IMR-90 (cell line): ENCODE data around the gene TMEM200C. TPM values are rescaled to one million over a fixed set of nuclear protein-coding genes. Genes with fewer than 3 reads are reported as not detected.

Experiments used
- ATAC-seq: fragments of 200-7000 bp; cut with Tn5 transposase; 2 replicates; pipeline ENCODE4 v1.9.1; 2020; ENCODE audit warnings: low read depth, mild to moderate bottlenecking, moderate library complexity
- BruUV-seq: library from RNA; stranded (reverse); fragments of 400-500 nt; replicated peaks from 2 replicates; lab custom pipeline; 2021; lab: Mats Ljungman, UMichigan
- CTCF ChIA-PET: fragments of 300-600 bp; formaldehyde crosslinking; extraction: SDS; loops from one replicate; lab custom pipeline; 2021; ENCODE audit warnings: antibody characterized with exemption; lab: Yijun Ruan, JAX
- POLR2A ChIA-PET: fragments of 300-600 bp; sonication (Branson Sonifier 250); formaldehyde crosslinking; loops from one replicate; lab custom pipeline; 2022; ENCODE audit warnings: antibody characterized with exemption; ENCODE audit not compliant: unreplicated experiment; lab: Charles Lee
- DNase-seq: peaks from one replicate; pipeline ENCODE4 v3.0.0; 2013
- H2AFZ ChIP-seq: replicated peaks from 2 replicates; pipeline ENCODE3; 2013; ENCODE audit warnings: low read length, mild to moderate bottlenecking; ENCODE audit not compliant: poor library complexity
- H2AK5ac ChIP-seq: 2 replicates; pipeline ENCODE4 v1.6.1; 2013; ENCODE audit warnings: low read depth, low read length, inconsistent platforms
- H2AK9ac ChIP-seq: replicated peaks from 2 replicates; pipeline ENCODE3; 2013; ENCODE audit warnings: mild to moderate bottlenecking, low read depth, low read length, moderate library complexity; ENCODE audit not compliant: poor library complexity
- H2BK120ac ChIP-seq: 2 replicates; pipeline ENCODE4 v1.6.1; 2013; ENCODE audit warnings: low read depth, low read length, inconsistent platforms
- H2BK15ac ChIP-seq: 3 replicates; pipeline ENCODE4 v1.6.1; 2013; ENCODE audit warnings: low read depth, low read length, inconsistent platforms
- H2BK20ac ChIP-seq: 2 replicates; pipeline ENCODE4 v1.6.1; 2013; ENCODE audit warnings: low read depth, mild to moderate bottlenecking, inconsistent platforms, low read length, moderate library complexity
- H2BK5ac ChIP-seq: 2 replicates; pipeline ENCODE4 v1.6.1; 2013; ENCODE audit warnings: mild to moderate bottlenecking, low read depth, low read length, inconsistent platforms; ENCODE audit not compliant: poor library complexity, severe bottlenecking
- H3K14ac ChIP-seq: replicated peaks from 2 replicates; pipeline ENCODE4 v1.6.1; 2013; ENCODE audit warnings: low read depth, low read length, inconsistent platforms
- H3K18ac ChIP-seq: 2 replicates; pipeline ENCODE4 v1.6.1; 2013; ENCODE audit warnings: low read depth, low read length, control low read depth
- H3K23ac ChIP-seq: 2 replicates; pipeline ENCODE4 v1.6.1; 2013; ENCODE audit warnings: low read depth, low read length, inconsistent platforms
- H3K27ac ChIP-seq: 2 replicates; pipeline ENCODE4 v1.5.1; 2013; ENCODE audit warnings: mild to moderate bottlenecking, control low read depth, low read length; ENCODE audit not compliant: insufficient read depth
- H3K27me3 ChIP-seq: 2 replicates; pipeline ENCODE4 v1.6.1; 2013; ENCODE audit warnings: low read length; ENCODE audit not compliant: control insufficient read depth, insufficient read depth
- H3K36me3 ChIP-seq: 2 replicates; pipeline ENCODE4 v1.6.1; 2013; ENCODE audit warnings: low read length, mixed read lengths; ENCODE audit not compliant: control insufficient read depth, insufficient read depth
- H3K4ac ChIP-seq: 2 replicates; pipeline ENCODE4 v1.6.1; 2013; ENCODE audit warnings: low read depth, low read length, inconsistent platforms
- H3K4me1 ChIP-seq: 2 replicates; pipeline ENCODE4 v1.6.1; 2013; ENCODE audit warnings: low read length, mixed read lengths; ENCODE audit not compliant: control insufficient read depth, insufficient read depth
- H3K4me2 ChIP-seq: 2 replicates; pipeline ENCODE4 v1.6.1; 2013; ENCODE audit warnings: low read depth, mild to moderate bottlenecking, control low read depth, low read length, moderate library complexity
- H3K4me3 ChIP-seq: 2 replicates; pipeline ENCODE4 v1.5.1; 2013; ENCODE audit warnings: low read depth, mild to moderate bottlenecking, control low read depth, low read length, moderate library complexity; ENCODE audit not compliant: insufficient read depth
- H3K56ac ChIP-seq: 2 replicates; pipeline ENCODE4 v1.6.1; 2013; ENCODE audit warnings: low read length, inconsistent platforms; ENCODE audit not compliant: insufficient read depth; ENCODE audit errors: extremely low read depth
- H3K79me1 ChIP-seq, 2 experiments: 2 replicates each; pipeline ENCODE4 v1.6.1; 2013; ENCODE audit warnings: low read length in 2 of 2, inconsistent platforms in 1 of 2, low read depth in 1 of 2
- H3K9ac ChIP-seq: 2 replicates; pipeline ENCODE4 v1.6.1; 2013; ENCODE audit warnings: low read depth, low read length, control low read depth
- H3K9me1 ChIP-seq: 2 replicates; pipeline ENCODE4 v1.6.1; 2013; ENCODE audit warnings: low read length, inconsistent platforms; ENCODE audit not compliant: insufficient read depth
- H3K9me3 ChIP-seq: 2 replicates; pipeline ENCODE4 v1.6.1; 2013; ENCODE audit warnings: low read length; ENCODE audit not compliant: control insufficient read depth, insufficient read depth
- H4K20me1 ChIP-seq: 2 replicates; pipeline ENCODE4 v1.6.1; 2013; ENCODE audit warnings: low read length, inconsistent platforms; ENCODE audit not compliant: insufficient read depth
- H4K5ac ChIP-seq: 2 replicates; pipeline ENCODE4 v1.6.1; 2013; ENCODE audit warnings: mild to moderate bottlenecking, low read depth, low read length, control low read depth
- H4K8ac ChIP-seq, 2 experiments: 2 replicates each; pipeline ENCODE4 v1.6.1; 2013; ENCODE audit warnings: low read depth in 2 of 2, low read length in 2 of 2, control low read depth in 1 of 2, inconsistent platforms in 1 of 2
- H4K91ac ChIP-seq: 2 replicates; pipeline ENCODE4 v1.6.1; 2013; ENCODE audit warnings: low read depth, low read length, inconsistent platforms; ENCODE audit not compliant: insufficient read depth
- CHD1 ChIP-seq: IDR thresholded peaks from 2 replicates; pipeline ENCODE4 v1.6.1; 2012; ENCODE audit warnings: low read depth, low read length, improper control_type of control experiment
- FOS ChIP-seq: fragments of 150-350 bp; IDR thresholded peaks from 2 replicates; pipeline ENCODE4 v1.6.1; 2016; ENCODE audit warnings: low read depth, low read length
- WGBS, 2 experiments: methylation state at CpG; one replicate each; pipeline versions ENCODE4 v1.1.5 to v1.1.7; 2013; ENCODE audit warnings: missing lambda C conversion rate in 2 of 2; ENCODE audit not compliant: insufficient read length in 1 of 2; ENCODE audit errors: extremely low coverage in 2 of 2; 5-methylcytosine and 5-hydroxymethylcytosine counted together
- dilution Hi-C: fragments of 300-500 bp; cut with HindIII; formaldehyde crosslinking; loops from one replicate; pipeline ENCODE4 v1.14.3; 2018; ENCODE audit warnings: low sequenced_read_pairs; ENCODE audit not compliant: unreplicated experiment
- in situ Hi-C: fragments of 300-500 bp; cut with MboI; formaldehyde crosslinking; loops from 3 replicates; pipeline ENCODE4 v1.14.3; 2019; ENCODE audit warnings: low sequenced_read_pairs, inconsistent platforms, mixed read lengths
- intact Hi-C: fragments of 100-400 bp; cut with micrococcal nuclease; formaldehyde crosslinking; loops from 2 replicates; pipeline ENCODE4 v1.10.0; 2022
- polyA plus RNA-seq, 3 experiments: library from polyadenylated mRNA; depleted of rRNA; stranded (reverse); fragments of >200 nt; gene quantifications; 2 replicates each; pipeline ENCODE4 v1.2.3, GENCODE V29; 2012; ENCODE audit warnings: low replicate concordance in 1 of 3
- total RNA-seq: library from RNA; depleted of rRNA; stranded (reverse); fragments of >200 nt; gene quantifications from 2 replicates; pipeline ENCODE4 v1.2.3, GENCODE V29; 2012
- TF ChIP-seq, protein P1 (sequence below): fragments of 150-350 bp; IDR thresholded peaks from 2 replicates; pipeline ENCODE4 v1.6.1; 2016; ENCODE audit warnings: low read depth, mild to moderate bottlenecking, low read length, moderate library complexity, borderline replicate concordance
- TF ChIP-seq, protein P2 (sequence below): conservative IDR thresholded peaks from 2 replicates; pipeline ENCODE4 v1.5.1; 2012; ENCODE audit warnings: mild to moderate bottlenecking, low read depth, low read length, improper control_type of control experiment

TMEM200C gene
- total and polyA plus RNA-seq, 2 of the 4 experiments (the other 2 are of a cell fraction), result 1.4 to 2.5 TPM

DNA sequence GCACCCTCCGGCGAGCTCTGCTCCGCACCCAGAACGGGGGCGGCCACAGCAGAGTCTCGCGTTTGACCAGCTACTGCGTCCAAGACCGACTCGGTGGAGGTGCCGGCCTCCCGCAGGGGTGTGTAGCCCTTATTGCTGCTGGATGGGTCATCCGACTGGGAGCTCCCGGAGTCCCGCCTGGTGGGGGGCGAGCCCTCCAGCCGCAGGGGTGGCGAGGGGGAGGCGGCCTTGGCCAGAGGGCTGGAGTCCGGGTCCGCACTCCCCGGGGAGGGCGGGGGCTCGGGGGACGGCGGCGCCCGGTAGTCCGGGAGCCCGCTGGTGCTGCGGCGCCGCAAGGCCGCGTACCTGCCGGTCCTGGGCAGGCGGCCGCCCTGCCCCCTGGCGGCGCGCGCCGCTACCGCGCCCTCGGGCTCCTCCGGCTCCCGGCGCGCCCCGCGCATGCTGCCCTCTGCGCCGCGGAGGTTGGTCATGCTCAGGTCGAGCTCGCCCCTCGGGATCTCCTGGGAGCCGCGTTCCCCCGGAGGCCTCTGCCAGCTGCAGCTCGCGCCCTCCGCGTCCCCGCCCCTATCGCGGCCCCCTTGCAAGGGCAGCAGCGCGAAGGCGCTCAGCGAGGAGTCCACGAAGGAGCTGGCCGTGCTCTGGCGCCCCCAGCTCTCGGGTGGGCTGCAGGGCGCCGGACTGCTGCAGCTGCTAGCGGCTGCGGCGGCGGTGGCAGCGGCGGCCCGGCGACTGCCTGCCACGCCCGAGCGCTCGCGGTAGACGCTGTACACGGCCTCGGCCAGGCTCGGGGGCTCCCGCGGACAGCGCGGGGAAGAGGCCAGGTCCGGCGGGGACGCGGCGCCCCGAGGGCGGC is 4.8 kb downstream of the TMEM200C start:
- Histone ChIP-seq H3K4ac (no peak overlapping the region), H3K9me3 (no peaks in the 10 kb centered on the region), H2BK120ac (no peak overlapping the region), H3K4me2 (no peak overlapping the region), H3K18ac (no peak overlapping the region), H3K27ac (no peak overlapping the region), H4K91ac (no peak overlapping the region), H3K9me1 (0 out of 2 replicates have a peak, but pooled peaks cover 2% of the 10 kb centered on the region), H3K36me3 (peaks cover 10% of the 10 kb centered on the region), H3K14ac (no peak overlapping the region), H4K20me1 (peaks cover 5% of the 10 kb centered on the region; the same call in 1 of the 2 replicates), H3K56ac (no peak overlapping the region), H3K79me1 (peaks cover 4 to 18% of the 10 kb centered on the region in 2 experiments; a peak in 3 of 4 replicates), H4K5ac (no peak overlapping the region), H2BK15ac (no peak overlapping the region), H2AK5ac (no peak overlapping the region), H3K9ac (no peak overlapping the region), H2AK9ac (no peak overlapping the region), H2BK5ac (no peak overlapping the region), H2BK20ac (no peak overlapping the region), H3K27me3 (no peaks in the 10 kb centered on the region), H4K8ac (no peak overlapping the region), H3K4me3 (peak overlapping the region; percentile 30; the same call in 1 of the 2 replicates), H3K4me1 (peaks cover 7% of the 10 kb centered on the region; the same call in 1 of the 2 replicates), H3K23ac (no peak overlapping the region), H2AFZ (peak overlapping the region; percentile 58)
- no peak for ATAC-seq
- no TSS peak for BruUV-seq
- in situ Hi-C loops (no loop called here), intact Hi-C loops (loop anchor here (5.0 kb wide), 1 partner anchor 842 kb away; no protein-coding TSS in a partner anchor), dilution Hi-C loops (no loop called here)
- ChIA-PET CTCF (no interaction called here), POLR2A (no interaction called here)
- 14% methylated on average over 46 of the region's 106 CpGs; no CpG with 5 or more reads in 1 of the 2 experiments for WGBS, 2 experiments
- DNase-seq, result no peak
- TF ChIP-seq CHD1, result no peak
- TF ChIP-seq FOS, result no peak
- TF ChIP-seq, protein P1, sequence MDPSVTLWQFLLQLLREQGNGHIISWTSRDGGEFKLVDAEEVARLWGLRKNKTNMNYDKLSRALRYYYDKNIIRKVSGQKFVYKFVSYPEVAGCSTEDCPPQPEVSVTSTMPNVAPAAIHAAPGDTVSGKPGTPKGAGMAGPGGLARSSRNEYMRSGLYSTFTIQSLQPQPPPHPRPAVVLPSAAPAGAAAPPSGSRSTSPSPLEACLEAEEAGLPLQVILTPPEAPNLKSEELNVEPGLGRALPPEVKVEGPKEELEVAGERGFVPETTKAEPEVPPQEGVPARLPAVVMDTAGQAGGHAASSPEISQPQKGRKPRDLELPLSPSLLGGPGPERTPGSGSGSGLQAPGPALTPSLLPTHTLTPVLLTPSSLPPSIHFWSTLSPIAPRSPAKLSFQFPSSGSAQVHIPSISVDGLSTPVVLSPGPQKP, result no peak
- TF ChIP-seq, protein P2, sequence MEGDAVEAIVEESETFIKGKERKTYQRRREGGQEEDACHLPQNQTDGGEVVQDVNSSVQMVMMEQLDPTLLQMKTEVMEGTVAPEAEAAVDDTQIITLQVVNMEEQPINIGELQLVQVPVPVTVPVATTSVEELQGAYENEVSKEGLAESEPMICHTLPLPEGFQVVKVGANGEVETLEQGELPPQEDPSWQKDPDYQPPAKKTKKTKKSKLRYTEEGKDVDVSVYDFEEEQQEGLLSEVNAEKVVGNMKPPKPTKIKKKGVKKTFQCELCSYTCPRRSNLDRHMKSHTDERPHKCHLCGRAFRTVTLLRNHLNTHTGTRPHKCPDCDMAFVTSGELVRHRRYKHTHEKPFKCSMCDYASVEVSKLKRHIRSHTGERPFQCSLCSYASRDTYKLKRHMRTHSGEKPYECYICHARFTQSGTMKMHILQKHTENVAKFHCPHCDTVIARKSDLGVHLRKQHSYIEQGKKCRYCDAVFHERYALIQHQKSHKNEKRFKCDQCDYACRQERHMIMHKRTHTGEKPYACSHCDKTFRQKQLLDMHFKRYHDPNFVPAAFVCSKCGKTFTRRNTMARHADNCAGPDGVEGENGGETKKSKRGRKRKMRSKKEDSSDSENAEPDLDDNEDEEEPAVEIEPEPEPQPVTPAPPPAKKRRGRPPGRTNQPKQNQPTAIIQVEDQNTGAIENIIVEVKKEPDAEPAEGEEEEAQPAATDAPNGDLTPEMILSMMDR, result peak; percentile 28
